Measurements from ENCODE around the gene C1QTNF8.

C1QTNF8 gene

GRCh38 chr16:1040346-1040745 is 55.7 kb downstream of the C1QTNF8 start:
- H3K79me2 ChIP-seq (ENCODE audit: insufficient read depth, low read length): no peaks in the 10 kb centered on the region
- no peak for DNase-seq
- no peak overlapping the region for H2AFZ ChIP-seq (ENCODE audit: low read depth, low read length)
- no peak overlapping the region for H3K4me3 ChIP-seq (ENCODE audit: low read depth in 1 of 2, low read length in 2 of 2)
- TF ChIP-seq EZH2 (IDR thresholded peaks at IDR 0.05; ENCODE audit: borderline replicate concordance, low read depth, low read length, severe bottlenecking) (no peak), CTCF (IDR thresholded peaks at IDR 0.05; ENCODE audit: borderline replicate concordance, extremely low read depth, low read length, poor library complexity, severe bottlenecking) (no peak)
- no peaks in the 10 kb centered on the region for H4K20me1 ChIP-seq (ENCODE audit: insufficient read depth, low read length)
- no peak overlapping the region for H3K4me2 ChIP-seq (ENCODE audit: insufficient read depth, low read length)
- no peaks in the 10 kb centered on the region for H3K27me3 ChIP-seq (ENCODE audit: insufficient read depth, low read length, poor library complexity)
- no peaks in the 10 kb centered on the region for H3K36me3 ChIP-seq (ENCODE audit: insufficient read depth, low read length)
- ATAC-seq (ENCODE audit: insufficient read depth, low read depth): no peak
- no peak overlapping the region for H3K27ac ChIP-seq (ENCODE audit: low read length)
- peaks cover 2% of the 10 kb centered on the region for H3K9me3 ChIP-seq (ENCODE audit: insufficient read depth, low read length, severe bottlenecking)
- no peaks in the 10 kb centered on the region for H3K4me1 ChIP-seq (ENCODE audit: insufficient read depth, low read length)
- H3K9ac ChIP-seq (ENCODE audit: low read depth, low read length): no peak overlapping the region

DNA sequence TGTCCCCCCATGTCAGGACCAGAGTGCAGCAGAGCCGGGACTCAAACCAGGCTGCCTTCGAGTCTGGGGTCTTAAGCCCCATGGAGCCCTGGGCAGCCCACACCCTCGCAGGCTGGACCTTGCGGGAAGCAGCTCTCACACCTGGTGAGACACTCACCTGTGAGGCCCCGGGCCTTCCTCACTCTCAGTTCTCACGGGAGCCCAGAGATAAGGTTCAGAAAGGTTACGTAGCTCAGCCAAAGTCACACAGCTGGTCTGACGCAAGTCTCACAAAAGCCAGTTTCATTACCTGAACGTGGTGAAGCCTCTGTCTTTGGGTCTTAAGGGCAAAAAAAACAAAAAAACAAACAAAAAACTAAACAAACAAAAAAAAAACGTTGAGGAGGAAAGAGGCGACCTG is 56.3 kb downstream of the C1QTNF8 start:
- DNase-seq (no peak), ATAC-seq (ENCODE audit: insufficient read depth, low read depth) (no peak)
- Histone ChIP-seq H3K4me3 (ENCODE audit: low read depth in 1 of 2, low read length in 2 of 2) (no peak overlapping the region), H3K4me1 (ENCODE audit: insufficient read depth, low read length) (no peaks in the 10 kb centered on the region), H3K27ac (ENCODE audit: low read length) (no peak overlapping the region), H3K27me3 (ENCODE audit: insufficient read depth, low read length, poor library complexity) (no peaks in the 10 kb centered on the region), H3K4me2 (ENCODE audit: insufficient read depth, low read length) (no peak overlapping the region), H3K9ac (ENCODE audit: low read depth, low read length) (no peak overlapping the region), H3K9me3 (ENCODE audit: insufficient read depth, low read length, severe bottlenecking) (peaks cover 2% of the 10 kb centered on the region), H2AFZ (ENCODE audit: low read depth, low read length) (no peak overlapping the region), H3K79me2 (ENCODE audit: insufficient read depth, low read length) (no peaks in the 10 kb centered on the region), H4K20me1 (ENCODE audit: insufficient read depth, low read length) (no peaks in the 10 kb centered on the region), H3K36me3 (ENCODE audit: insufficient read depth, low read length) (no peaks in the 10 kb centered on the region)
- TF ChIP-seq CTCF (IDR thresholded peaks at IDR 0.05; ENCODE audit: borderline replicate concordance, extremely low read depth, low read length, poor library complexity, severe bottlenecking) (no peak), EZH2 (IDR thresholded peaks at IDR 0.05; ENCODE audit: borderline replicate concordance, low read depth, low read length, severe bottlenecking) (no peak)

GRCh38 chr16:1038932-1039331 is 57.1 kb downstream of the C1QTNF8 start:
- H3K4me1 ChIP-seq (ENCODE audit: insufficient read depth, low read length): no peaks in the 10 kb centered on the region
- H2AFZ ChIP-seq (ENCODE audit: low read depth, low read length): no peak overlapping the region
- peaks cover 2% of the 10 kb centered on the region for H3K9me3 ChIP-seq (ENCODE audit: insufficient read depth, low read length, severe bottlenecking)
- no peak overlapping the region for H3K27ac ChIP-seq (ENCODE audit: low read length)
- no peaks in the 10 kb centered on the region for H3K79me2 ChIP-seq (ENCODE audit: insufficient read depth, low read length)
- ATAC-seq (ENCODE audit: insufficient read depth, low read depth) (no peak), DNase-seq (no peak)
- H3K36me3 ChIP-seq (ENCODE audit: insufficient read depth, low read length): no peaks in the 10 kb centered on the region
- H3K9ac ChIP-seq (ENCODE audit: low read depth, low read length): no peak overlapping the region
- H4K20me1 ChIP-seq (ENCODE audit: insufficient read depth, low read length): no peaks in the 10 kb centered on the region
- no peak for TF ChIP-seq CTCF (IDR thresholded peaks at IDR 0.05; ENCODE audit: borderline replicate concordance, extremely low read depth, low read length, poor library complexity, severe bottlenecking)
- no peak for TF ChIP-seq EZH2 (IDR thresholded peaks at IDR 0.05; ENCODE audit: borderline replicate concordance, low read depth, low read length, severe bottlenecking)
- no peaks in the 10 kb centered on the region for H3K27me3 ChIP-seq (ENCODE audit: insufficient read depth, low read length, poor library complexity)
- H3K4me3 ChIP-seq (ENCODE audit: low read depth in 1 of 2, low read length in 2 of 2): no peak overlapping the region
- no peak overlapping the region for H3K4me2 ChIP-seq (ENCODE audit: insufficient read depth, low read length)

Measured in DND-41 (cell line).